Measurements from ENCODE around the gene RPS27A.
"Not testable (repeated sequence)": the region's sequence is repeated elsewhere in the genome, so short reads cannot be mapped to it uniquely, and the experiment has no call there.

Gene RPS27A

DNA sequence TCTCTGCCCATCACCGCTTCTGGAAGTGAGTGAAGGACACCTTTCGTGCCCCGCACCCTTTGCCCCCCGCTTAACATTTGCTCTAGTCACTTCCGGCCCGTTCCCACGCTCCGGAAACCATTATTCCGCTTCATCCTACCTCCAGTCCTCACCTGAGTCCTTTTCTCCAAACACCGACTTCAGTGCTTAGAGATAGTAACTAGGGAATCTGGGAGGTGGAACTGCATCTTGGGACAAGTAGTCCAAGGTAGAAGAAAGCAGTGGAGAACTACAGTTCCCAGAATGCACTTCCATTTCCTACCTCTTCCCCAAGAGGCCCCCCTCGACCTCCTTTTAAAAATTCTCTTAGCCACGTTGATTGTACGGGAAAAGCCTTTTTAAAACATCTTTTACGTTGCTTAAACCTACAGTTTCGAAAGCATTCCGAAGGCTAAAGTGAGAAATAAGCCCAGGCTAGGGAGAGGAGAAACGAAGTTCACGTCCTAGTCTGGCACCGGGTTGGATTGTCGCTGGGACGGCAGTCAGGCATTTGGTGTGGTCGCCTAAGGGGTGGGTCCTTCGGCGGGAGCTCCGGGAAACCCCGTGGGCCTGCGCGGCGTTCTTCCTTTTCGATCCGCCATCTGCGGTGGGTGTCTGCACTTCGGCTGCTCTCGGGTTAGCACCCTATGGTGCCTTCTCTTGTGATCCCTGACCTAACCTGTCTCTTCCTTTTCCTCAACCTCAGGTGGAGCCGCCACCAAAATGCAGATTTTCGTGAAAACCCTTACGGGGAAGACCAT is at the start of gene RPS27A, which contains the start of gene CLHC1:
Gene RPS27A, plus strand, starts transcription at position 605 of the 779 bp plus-strand sequence. Its CDS starts 137 bp downstream, at position 742.
Gene CLHC1, minus strand, starts transcription at position 210 of the 779 bp plus-strand sequence. CDS start 9,882 bp downstream, outside the sequence.
- H3K4me1 Mint-ChIP-seq: peaks cover 39 to 68% of the 10 kb centered on the region in 2 donors
- peak within 1 kb of the TSS; percentile 100 for H3K27ac Mint-ChIP-seq
- peaks cover 4 to 6% of the 10 kb centered on the region in 2 donors for H3K9me3 Mint-ChIP-seq
- DNase-seq (peak; percentile 87), ATAC-seq (replicated peaks) (peak; percentile 83 to 89)
- H3K4me3 Mint-ChIP-seq: peak within 1 kb of the TSS; percentile 97 to 100
- H3K27me3 Mint-ChIP-seq: no peaks in the 10 kb centered on the region
- peaks cover 32 to 52% of the 10 kb centered on the region in 2 donors for H3K36me3 Mint-ChIP-seq

DNA sequence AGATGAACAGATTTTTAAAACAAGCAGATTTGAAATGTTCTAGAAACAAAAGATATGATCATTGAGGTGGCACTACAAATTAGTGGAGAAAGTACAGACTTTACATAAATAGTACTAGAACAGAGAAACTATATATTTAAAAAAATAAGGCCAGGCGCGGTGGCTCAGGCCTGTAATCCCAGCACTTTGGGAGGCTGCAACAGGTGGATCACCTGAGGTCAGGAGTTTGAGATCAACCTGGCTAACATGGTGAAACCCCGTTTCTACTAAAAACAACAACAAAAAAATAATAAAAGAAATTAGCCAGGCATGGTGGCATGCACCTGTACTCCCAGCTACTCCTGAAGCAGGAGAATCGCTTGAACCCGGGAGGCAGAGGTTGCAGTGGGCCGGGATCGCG is 45.7 kb upstream of the RPS27A start:
- H3K9me3 Mint-ChIP-seq; H3K27me3 Mint-ChIP-seq; ATAC-seq (replicated peaks); H3K4me3 Mint-ChIP-seq; H3K27ac Mint-ChIP-seq; H3K4me1 Mint-ChIP-seq; DNase-seq: not testable (repeated sequence)
- peaks cover 10 to 21% of the 10 kb centered on the region in 2 donors for H3K36me3 Mint-ChIP-seq

DNA sequence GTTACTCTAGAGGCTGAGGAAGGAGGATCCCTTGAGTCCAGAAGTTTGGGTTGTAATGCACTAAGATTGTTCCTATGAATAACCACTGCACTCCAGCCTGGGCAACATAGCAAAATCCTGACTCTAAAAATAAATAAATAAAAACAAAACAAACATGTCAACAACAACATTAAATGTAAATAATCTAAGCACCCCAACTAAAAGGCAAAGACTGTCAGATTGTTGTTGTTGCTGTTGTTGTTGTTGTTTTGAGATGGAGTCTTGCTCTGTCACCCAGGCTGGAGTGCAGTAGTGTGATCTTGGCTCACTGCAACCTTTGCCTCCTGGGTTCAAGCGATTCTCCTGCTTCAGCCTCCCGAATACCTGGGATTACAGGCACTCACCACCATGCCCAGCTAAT is 40.6 kb upstream of the RPS27A start:
- not testable (repeated sequence) for H3K4me1 Mint-ChIP-seq; H3K27me3 Mint-ChIP-seq; H3K27ac Mint-ChIP-seq; H3K9me3 Mint-ChIP-seq; H3K4me3 Mint-ChIP-seq; DNase-seq; ATAC-seq (replicated peaks)
- peaks cover 14 to 31% of the 10 kb centered on the region in 2 donors for H3K36me3 Mint-ChIP-seq

DNA sequence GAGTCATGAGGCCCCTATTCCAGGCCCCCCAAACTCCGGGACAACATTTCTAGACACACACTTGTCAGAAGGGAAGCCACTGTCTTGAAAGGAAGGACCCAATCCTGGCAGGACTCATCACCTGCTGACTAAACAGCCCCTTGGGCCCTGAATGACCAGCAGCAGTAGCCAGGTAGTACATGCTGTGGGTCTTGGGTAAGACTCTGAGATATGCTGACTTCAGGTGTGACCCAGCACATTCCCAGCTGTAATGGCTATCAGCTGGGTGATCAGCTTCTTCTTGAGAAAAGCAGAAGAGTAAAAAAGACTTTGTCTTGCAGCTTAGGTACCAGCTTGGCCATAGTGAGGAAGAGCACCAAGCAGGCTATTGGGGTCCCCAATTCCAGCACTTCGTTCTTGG is 36.0 kb upstream of the RPS27A start:
- Mint-ChIP-seq H3K27ac (no peak overlapping the region), H3K27me3 (no peaks in the 10 kb centered on the region), H3K4me1 (no peaks in the 10 kb centered on the region), H3K4me3 (no peak overlapping the region), H3K36me3 (peaks cover 38 to 53% of the 10 kb centered on the region in 2 donors), H3K9me3 (peaks cover 19 to 23% of the 10 kb centered on the region in 2 donors)
- DNase-seq: no peak
- no peak for ATAC-seq (replicated peaks)

DNA sequence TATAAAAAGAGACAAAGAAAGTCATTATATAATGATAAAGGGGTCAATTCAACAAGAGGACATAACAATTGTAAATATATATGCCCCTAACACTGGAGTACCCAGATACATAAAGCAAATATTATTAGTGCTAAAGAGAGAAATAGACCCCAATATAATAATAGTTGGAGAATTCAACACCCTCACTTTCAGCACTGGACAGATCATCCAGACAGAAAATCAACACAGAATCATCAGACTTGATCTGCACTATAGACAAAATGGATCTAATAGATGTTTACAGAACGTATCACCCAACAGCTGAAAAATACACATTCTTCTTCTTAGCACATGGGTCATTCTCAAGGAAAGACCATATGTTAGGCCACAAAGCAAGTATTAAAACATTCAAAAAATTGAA is 32.1 kb upstream of the RPS27A start:
- H3K27me3 Mint-ChIP-seq: no peaks in the 10 kb centered on the region
- ATAC-seq (replicated peaks) (no peak), DNase-seq (no peak)
- no peak overlapping the region for H3K27ac Mint-ChIP-seq
- no peaks in the 10 kb centered on the region for H3K4me1 Mint-ChIP-seq
- H3K9me3 Mint-ChIP-seq: peaks cover 24 to 27% of the 10 kb centered on the region in 2 donors
- peaks cover 46 to 75% of the 10 kb centered on the region in 2 donors for H3K36me3 Mint-ChIP-seq
- no peak overlapping the region for H3K4me3 Mint-ChIP-seq

DNA sequence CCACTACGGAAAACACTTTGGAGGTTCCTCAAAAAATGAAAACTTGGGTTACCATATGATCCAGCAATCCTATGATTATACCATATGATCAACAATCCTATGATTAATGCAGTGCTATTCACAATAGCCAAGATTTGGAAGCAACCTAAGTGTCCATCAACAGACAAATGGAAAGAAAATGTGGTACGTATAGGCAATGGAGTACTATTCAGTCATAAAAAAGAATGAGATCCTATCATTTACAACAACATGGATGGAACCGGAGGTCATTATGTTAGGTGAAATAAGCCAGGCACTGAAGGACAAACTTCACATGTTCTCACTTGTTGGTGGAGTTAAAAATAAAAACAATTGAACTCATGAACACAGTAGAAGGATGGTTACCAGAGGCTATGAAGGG is 28.0 kb upstream of the RPS27A start:
- no peaks in the 10 kb centered on the region for H3K4me1 Mint-ChIP-seq
- H3K36me3 Mint-ChIP-seq: peaks cover 27 to 48% of the 10 kb centered on the region in 2 donors
- ATAC-seq (replicated peaks): no peak
- no peak overlapping the region for H3K4me3 Mint-ChIP-seq
- DNase-seq: no peak
- no peak overlapping the region for H3K27ac Mint-ChIP-seq
- H3K27me3 Mint-ChIP-seq: no peaks in the 10 kb centered on the region
- peaks cover 19% of the 10 kb centered on the region in 2 donors for H3K9me3 Mint-ChIP-seq

DNA sequence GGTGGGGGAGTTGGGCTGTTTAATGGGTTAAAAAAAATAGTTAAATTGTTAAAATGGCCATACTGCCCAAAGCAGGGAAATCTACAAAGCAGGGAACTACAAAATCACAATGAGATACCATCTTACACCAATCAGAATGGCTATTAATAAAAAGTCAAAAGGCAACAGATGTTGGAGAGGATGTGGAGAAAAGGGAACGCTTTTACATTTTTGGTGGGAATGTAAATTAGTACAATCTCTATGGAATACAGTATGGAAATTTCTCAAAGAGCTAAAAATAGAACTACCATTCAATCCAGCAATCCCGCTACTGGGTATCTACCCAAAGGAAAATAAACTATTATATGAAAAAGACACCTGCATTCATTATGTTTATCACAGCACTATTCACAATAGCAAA is 27.5 kb upstream of the RPS27A start:
- Mint-ChIP-seq H3K27ac (no peak overlapping the region), H3K4me1 (no peaks in the 10 kb centered on the region), H3K9me3 (peaks cover 17% of the 10 kb centered on the region in 2 donors), H3K27me3 (no peaks in the 10 kb centered on the region), H3K4me3 (no peak overlapping the region), H3K36me3 (peaks cover 23 to 44% of the 10 kb centered on the region in 2 donors)
- ATAC-seq (replicated peaks) (no peak), DNase-seq (no peak)

DNA sequence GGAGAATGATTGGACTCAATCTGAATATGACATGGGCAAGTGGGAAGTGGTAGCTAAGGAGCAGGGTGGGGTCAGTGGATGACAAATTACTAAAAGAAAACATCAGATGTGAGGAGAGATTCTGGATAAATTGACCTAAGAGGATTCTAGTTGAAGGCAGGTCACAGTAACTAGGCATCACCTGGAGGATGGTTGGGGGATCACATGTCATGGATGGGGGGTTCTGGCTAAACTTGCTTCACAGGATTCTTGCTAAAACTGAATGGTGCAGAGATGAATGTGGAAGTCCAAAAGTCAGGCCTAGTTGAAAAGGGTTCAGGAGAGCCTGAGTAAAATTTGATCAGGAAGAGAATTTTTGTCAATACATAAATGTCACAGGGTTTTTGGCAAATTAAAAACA is 18.7 kb upstream of the RPS27A start:
- Mint-ChIP-seq H3K4me1 (no peaks in the 10 kb centered on the region), H3K4me3 (no peak overlapping the region), H3K9me3 (no peaks in the 10 kb centered on the region), H3K36me3 (no peaks in the 10 kb centered on the region), H3K27me3 (no peaks in the 10 kb centered on the region), H3K27ac (no peak overlapping the region)
- DNase-seq: no peak
- ATAC-seq (replicated peaks): no peak

DNA sequence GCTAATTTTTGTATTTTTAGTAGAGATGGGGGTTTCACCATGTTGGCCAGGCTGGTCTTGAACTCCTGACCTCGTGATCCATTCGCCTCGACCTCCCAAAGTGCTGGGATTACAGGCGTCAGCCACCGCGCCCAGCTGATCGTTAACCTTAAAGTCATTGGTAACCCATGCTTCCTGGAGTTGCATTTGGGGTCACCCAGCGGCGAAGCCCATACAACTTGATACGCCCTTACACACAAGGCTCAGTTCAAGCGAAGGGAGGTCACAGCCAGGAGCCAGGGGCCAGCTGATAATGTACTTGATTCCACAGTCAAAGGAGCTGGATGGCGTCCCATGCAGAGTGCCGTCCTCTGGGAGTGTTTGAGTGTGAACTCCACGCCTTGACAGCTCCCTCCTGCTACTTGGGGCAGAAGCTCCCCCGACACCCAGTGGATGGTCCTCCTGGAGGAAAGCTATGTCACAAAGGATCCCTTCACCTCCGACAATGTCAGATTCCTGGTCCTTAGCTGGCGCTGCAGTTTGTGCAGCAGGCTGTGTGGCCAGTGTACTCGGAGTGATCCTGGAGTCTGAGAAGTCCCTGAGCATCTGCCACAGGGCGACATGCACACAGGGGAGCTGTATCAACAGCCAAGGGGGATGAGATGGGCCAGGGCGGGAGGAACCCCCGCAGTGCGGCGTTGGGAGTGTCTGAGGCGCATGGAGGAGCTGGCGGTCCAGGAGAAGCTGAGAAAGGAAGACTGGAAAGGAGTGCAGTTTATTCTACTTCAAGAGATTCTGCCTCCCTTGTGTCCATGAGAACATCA is 8.3 kb upstream of the RPS27A start:
- ATAC-seq (replicated peaks) (no peak), DNase-seq (no peak)
- Mint-ChIP-seq H3K27ac (peak overlapping the region; percentile 94), H3K4me3 (peak overlapping the region; percentile 82 to 84), H3K9me3 (peaks cover 5 to 6% of the 10 kb centered on the region in 2 donors), H3K27me3 (no peaks in the 10 kb centered on the region), H3K36me3 (peaks cover 15 to 19% of the 10 kb centered on the region in 2 donors), H3K4me1 (peaks cover 17 to 41% of the 10 kb centered on the region in 2 donors)

DNA sequence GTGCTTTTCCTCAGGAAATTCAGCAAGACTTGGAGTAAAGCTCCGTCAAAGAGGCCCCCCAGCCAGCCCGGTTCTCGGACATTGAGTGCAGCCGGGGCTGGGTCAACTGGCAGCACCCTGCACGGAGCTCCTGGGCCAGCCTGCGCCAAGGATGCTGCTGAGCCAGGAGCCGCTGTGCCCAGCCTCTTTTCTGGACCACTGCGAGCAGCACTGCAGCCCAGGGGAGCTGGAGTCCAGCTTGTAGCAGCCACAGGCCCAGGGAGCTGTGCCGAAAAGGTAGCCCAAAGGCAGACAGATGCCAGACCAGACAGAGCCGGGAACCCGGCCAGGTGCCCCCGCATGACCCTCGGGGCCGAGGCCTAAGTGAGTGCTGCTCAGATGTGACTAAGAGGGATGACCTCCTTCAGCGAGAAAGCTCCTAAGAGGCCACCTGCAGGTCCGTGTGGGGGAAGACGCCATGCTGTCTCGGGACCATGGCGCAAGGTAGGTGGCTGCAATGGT is 7.7 kb upstream of the RPS27A start:
- Mint-ChIP-seq H3K4me1 (peaks cover 19 to 46% of the 10 kb centered on the region in 2 donors), H3K36me3 (peaks cover 18 to 22% of the 10 kb centered on the region in 2 donors), H3K9me3 (peaks cover 5 to 6% of the 10 kb centered on the region in 2 donors), H3K27ac (peak overlapping the region; percentile 94), H3K4me3 (no peak overlapping the region), H3K27me3 (no peaks in the 10 kb centered on the region)
- ATAC-seq (replicated peaks) (no peak), DNase-seq (no peak)

DNA sequence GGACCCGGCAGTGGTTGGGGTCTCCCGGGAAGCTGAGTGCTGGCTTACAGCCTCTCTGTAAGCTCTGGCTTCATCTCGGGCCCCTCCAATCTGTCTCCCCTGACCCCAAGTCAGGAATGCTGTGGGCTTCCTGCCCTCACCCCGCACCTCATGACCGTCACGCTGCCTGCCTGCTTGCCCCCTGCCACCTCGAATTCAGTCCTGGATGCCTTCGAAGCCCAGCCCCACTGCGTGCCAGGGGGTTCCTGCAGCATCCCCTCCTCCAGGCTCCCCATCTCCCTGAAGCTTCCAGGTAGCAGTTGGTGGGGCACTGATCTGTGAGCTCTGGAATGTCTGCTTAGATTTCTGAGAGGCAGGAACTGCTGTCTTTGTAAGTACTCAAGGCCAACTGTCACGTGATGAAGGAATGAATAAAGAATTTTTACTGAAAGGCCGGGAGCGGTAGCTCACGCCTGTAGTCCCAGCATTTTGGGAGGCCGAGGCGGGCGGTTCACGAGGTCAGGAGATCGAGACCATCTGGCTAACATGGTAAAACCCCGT is 6.9 kb upstream of the RPS27A start:
- ATAC-seq (replicated peaks) (no peak), DNase-seq (no peak)
- Mint-ChIP-seq H3K27ac (peak overlapping the region; percentile 33), H3K9me3 (peaks cover 5 to 6% of the 10 kb centered on the region in 2 donors), H3K4me1 (peaks cover 26 to 54% of the 10 kb centered on the region in 2 donors), H3K27me3 (no peaks in the 10 kb centered on the region), H3K36me3 (peaks cover 20 to 29% of the 10 kb centered on the region in 2 donors), H3K4me3 (no peak overlapping the region)

DNA sequence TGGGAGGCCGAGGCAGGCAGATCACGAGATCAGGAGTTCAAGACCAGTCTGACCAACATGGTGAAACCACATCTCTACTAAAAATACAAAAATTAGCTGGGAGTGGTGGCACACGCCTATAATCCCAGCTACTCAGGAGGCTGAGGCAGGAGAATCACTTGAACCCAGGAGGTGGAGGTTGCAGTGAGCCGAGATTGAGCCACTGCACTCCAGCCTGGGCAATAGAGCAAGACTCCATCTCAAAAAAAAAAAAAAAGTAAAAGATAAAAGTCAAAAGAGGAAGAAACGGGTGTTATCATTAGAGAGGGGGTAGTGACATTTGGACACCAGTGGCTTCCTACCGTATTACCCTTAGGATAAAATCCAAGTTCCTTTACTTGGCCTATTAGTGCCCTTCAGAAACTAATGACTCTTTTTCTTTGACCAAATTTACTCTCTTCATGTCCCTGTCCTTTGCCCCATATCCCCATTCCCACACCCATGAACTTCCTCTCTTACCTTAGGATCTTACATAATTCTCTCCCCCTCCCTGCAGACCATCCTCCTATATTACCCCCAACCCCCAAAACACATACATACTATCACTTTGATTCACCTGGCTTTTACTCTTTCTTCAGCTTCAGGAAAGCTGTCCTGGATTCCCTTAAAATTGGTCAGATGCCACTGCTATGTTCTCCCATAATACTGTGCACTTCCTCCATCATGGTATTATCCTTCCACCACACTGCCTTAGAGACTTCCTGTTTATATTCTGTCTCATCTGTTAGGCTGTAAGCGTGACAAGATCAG is 4.9 kb upstream of the RPS27A start:
- H3K4me3 Mint-ChIP-seq; H3K27me3 Mint-ChIP-seq; H3K9me3 Mint-ChIP-seq; ATAC-seq (replicated peaks); DNase-seq: not testable (repeated sequence)
- Mint-ChIP-seq H3K27ac (peak overlapping the region; percentile 86), H3K4me1 (peaks cover 31 to 59% of the 10 kb centered on the region in 2 donors), H3K36me3 (peaks cover 27 to 35% of the 10 kb centered on the region in 2 donors)

DNA sequence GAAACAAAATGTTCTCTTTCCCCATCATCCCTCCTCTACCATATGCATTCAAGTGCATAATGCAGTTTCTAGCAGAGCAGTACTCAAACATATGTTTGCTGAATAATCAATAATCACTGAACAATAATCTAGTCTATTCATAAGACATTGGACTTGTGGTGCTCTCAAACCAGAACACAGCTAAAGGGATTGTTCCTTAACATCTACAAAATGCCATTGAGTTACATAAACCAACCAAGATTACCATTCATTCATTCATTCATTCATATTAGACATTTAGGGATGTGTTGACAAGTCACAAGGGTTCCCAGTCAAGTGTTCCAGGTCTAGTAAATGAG is 4.3 kb upstream of the RPS27A start:
- Mint-ChIP-seq H3K27me3 (no peaks in the 10 kb centered on the region), H3K36me3 (peaks cover 33 to 40% of the 10 kb centered on the region in 2 donors), H3K9me3 (peaks cover 5 to 6% of the 10 kb centered on the region in 2 donors), H3K4me3 (no peak overlapping the region), H3K4me1 (peaks cover 33 to 57% of the 10 kb centered on the region in 2 donors), H3K27ac (peak overlapping the region; percentile 86)
- DNase-seq (no peak), ATAC-seq (replicated peaks) (no peak)
